Ectodermal cell (in vitro differentiated cells): ENCODE results near the gene ENTREP3.

Experiments
- H3K27ac ChIP-seq: 2 replicates; pipeline ENCODE4 v1.7.0; 2013; ENCODE audit warnings: mild to moderate bottlenecking, low read depth, low read length; ENCODE audit not compliant: insufficient read depth, poor library complexity, severe bottlenecking
- H3K27me3 ChIP-seq: 2 replicates; pipeline ENCODE4 v1.7.0; 2013; ENCODE audit warnings: mild to moderate bottlenecking, low read length; ENCODE audit not compliant: insufficient read depth, control insufficient read depth, poor library complexity, severe bottlenecking
- H3K36me3 ChIP-seq: one replicate; pipeline ENCODE4 v1.7.0; 2013; ENCODE audit warnings: low read length; ENCODE audit not compliant: control insufficient read depth, insufficient read depth
- H3K4me1 ChIP-seq: one replicate; pipeline ENCODE4 v1.7.0; 2013; ENCODE audit warnings: low read length; ENCODE audit not compliant: control insufficient read depth, insufficient read depth
- H3K4me3 ChIP-seq: 2 replicates; pipeline ENCODE4 v1.7.0; 2013; ENCODE audit warnings: low read depth, low read length, control low read depth; ENCODE audit not compliant: insufficient read depth
- H3K9me3 ChIP-seq: 2 replicates; pipeline ENCODE4 v1.7.0; 2013; ENCODE audit warnings: mild to moderate bottlenecking, low read length, moderate library complexity; ENCODE audit not compliant: control insufficient read depth
- WGBS, 2 experiments: methylation state at CpG; one replicate each; pipeline ENCODE4 v1.1.7; 2013; ENCODE audit warnings: missing lambda C conversion rate in 2 of 2; 5-methylcytosine and 5-hydroxymethylcytosine counted together

Gene ENTREP3

DNA sequence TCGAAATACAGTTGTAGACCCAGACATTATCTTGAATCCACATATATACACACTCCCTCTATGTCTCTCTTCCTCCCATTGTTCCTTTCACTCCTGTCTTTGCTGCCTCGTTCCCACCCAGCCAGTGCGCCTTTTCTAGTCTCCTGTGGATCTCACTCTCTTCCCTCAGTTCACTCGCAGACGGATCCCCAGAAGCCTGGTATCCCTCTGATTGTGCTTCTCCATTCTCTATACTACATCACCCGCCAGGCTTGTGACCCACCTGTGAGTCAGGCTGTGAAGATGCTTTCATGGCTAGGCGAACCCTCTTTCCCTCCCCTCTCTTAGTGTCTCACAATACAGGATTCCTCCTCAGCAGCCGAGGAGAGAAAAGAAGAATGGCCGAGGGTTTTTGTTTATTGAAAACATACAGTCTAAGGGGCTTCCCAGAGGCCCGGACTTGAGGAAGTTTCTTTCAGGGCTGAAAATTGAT is 23.4 kb upstream of the ENTREP3 start:
- Histone ChIP-seq H3K27ac (no peak overlapping the region), H3K27me3 (peaks cover 8% of the 10 kb centered on the region), H3K4me1 (peaks cover 14% of the 10 kb centered on the region), H3K4me3 (no peak overlapping the region), H3K9me3 (no peaks in the 10 kb centered on the region), H3K36me3 (no peaks in the 10 kb centered on the region)
- 45 to 50% methylated on average over 10 of the region's 10 CpGs for WGBS, 2 experiments

DNA sequence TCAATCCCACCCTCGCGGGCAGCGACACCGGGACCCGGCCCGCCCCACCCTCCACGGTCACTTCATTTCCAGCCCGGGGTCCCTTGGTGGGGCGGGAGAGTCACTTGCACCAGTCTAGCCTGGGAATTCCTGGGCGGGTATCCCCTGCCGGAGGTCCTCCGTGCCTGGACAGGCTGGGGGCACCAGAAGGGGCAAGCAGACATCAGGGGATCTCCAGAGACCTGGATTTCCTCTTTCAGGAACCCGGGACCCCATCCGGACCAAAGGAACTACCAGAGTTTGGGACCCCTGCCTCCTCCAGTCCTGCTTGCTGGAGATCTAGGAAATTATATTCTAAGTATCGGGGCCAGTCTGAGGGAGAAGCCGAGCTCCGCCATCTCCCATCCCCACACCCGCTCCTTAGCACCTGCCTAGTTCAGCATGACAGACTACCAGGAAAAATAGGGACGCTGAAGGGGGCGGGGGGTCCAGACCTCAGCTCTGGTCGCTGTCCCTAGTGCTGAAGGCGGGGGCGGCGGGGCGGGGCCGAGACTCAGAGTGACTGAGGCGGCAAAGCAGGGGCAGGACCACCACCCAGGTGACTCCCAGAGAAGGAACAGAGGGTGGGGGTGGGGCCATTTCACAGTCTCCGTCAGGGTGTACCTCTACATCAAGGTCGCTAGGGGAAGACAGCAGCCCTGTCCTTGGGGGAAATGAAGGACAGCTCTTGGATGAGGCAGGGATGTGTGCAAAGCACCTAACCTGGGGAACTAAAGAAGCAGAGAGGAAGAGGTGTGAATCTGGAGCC is 22.8 kb upstream of the ENTREP3 start:
- Histone ChIP-seq H3K4me3 (peak overlapping the region; percentile 65), H3K27ac (no peak overlapping the region), H3K9me3 (no peaks in the 10 kb centered on the region), H3K4me1 (peaks cover 14% of the 10 kb centered on the region), H3K27me3 (peaks cover 8% of the 10 kb centered on the region), H3K36me3 (no peaks in the 10 kb centered on the region)
- 1 to 2% methylated on average over 29 of the region's 29 CpGs for WGBS, 2 experiments

GRCh38 chr1:155277070-155277901 is 22.0 kb upstream of the ENTREP3 start, which contains the start of gene HCN3:
TSS of gene HCN3 (plus strand) at chr1:155277463. CDS start at chr1:155277591, 128 bp downstream.
- Histone ChIP-seq H3K4me1 (peaks cover 14% of the 10 kb centered on the region), H3K4me3 (peak within 1 kb of the TSS; percentile 65), H3K27me3 (peaks cover 8% of the 10 kb centered on the region), H3K27ac (no peak within 1 kb of the TSS), H3K36me3 (no peaks in the 10 kb centered on the region), H3K9me3 (no peaks in the 10 kb centered on the region)
- 1% methylated on average over 68 of the region's 68 CpGs for whole genome bisulfite sequencing, 2 experiments

GRCh38 chr1:155273343-155274245 is 18.3 kb upstream of the ENTREP3 start, which contains the start of gene CLK2:
TSS of gene CLK2 (minus strand) at chr1:155273504. CDS start at chr1:155270977, 2,527 bp downstream.
- H3K36me3 ChIP-seq: peaks cover 21% of the 10 kb centered on the region
- no peaks in the 10 kb centered on the region for H3K9me3 ChIP-seq
- peaks cover 4% of the 10 kb centered on the region for H3K27me3 ChIP-seq
- peak within 1 kb of the TSS; percentile 73 for H3K4me3 ChIP-seq
- peaks cover 7% of the 10 kb centered on the region for H3K4me1 ChIP-seq
- peak within 1 kb of the TSS; percentile 87 for H3K27ac ChIP-seq
- 19 to 21% methylated on average over 61 of the region's 61 CpGs for WGBS, 2 experiments

DNA sequence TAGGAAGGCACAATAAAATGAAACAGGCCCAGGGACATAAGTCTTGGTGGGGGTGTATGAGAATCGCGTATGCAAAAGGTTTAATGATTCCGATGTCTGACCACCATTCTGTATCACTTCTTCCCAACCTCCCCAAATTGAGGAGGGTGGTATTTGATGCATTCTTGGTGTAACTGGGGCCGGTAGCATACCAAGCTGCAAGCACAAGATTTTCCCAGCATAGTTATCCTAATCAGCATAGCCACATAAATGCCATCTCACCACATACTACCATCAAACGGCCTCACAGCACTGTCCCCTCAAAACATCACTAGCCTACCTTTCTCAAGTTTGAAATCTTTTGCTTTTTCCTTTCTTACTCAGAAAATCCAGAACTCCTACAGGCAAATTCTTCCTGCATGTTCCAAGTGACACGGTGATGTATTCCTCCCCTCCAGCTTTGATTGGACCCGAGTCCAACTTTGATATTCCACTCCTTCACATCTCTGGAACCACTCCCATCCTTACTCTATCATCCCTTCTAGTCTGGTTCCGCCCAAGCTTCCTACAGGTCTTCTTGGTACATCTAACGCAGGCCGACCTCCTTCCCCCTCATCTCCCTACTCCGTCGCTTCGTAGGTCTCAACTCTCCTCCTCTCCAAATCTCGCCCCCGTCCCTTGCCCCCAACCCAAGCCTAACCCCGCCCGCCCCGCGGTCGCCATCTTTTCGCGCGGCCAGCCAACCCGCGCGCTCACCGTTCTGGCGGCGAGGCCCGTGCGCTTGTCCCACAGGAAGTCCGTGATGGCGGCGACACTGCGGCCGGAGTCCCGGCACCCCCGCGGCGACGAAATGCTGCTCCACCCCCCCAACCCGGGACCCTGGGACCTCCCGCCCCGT is 17.4 kb upstream of the ENTREP3 start:
- Histone ChIP-seq H3K27ac (peak overlapping the region; percentile 87), H3K4me3 (peak overlapping the region; percentile 73), H3K27me3 (peaks cover 4% of the 10 kb centered on the region), H3K4me1 (peaks cover 3% of the 10 kb centered on the region), H3K9me3 (no peaks in the 10 kb centered on the region), H3K36me3 (peaks cover 30% of the 10 kb centered on the region)
- WGBS, 2 experiments: 5 to 7% methylated on average over 43 to 44 of the region's 44 CpGs

GRCh38 chr1:155269381-155269780 is 14.1 kb upstream of the ENTREP3 start:
- no peak overlapping the region for H3K27ac ChIP-seq
- no peaks in the 10 kb centered on the region for H3K27me3 ChIP-seq
- no peaks in the 10 kb centered on the region for H3K9me3 ChIP-seq
- 95 to 97% methylated on average over 21 of the region's 21 CpGs for WGBS, 2 experiments
- H3K4me1 ChIP-seq: peaks cover 3% of the 10 kb centered on the region
- H3K36me3 ChIP-seq: peaks cover 62% of the 10 kb centered on the region
- H3K4me3 ChIP-seq: no peak overlapping the region

GRCh38 chr1:155268630-155269029 is 13.3 kb upstream of the ENTREP3 start:
- peaks cover 65% of the 10 kb centered on the region for H3K36me3 ChIP-seq
- peaks cover 3% of the 10 kb centered on the region for H3K4me1 ChIP-seq
- H3K27me3 ChIP-seq: no peaks in the 10 kb centered on the region
- no peaks in the 10 kb centered on the region for H3K9me3 ChIP-seq
- 95 to 97% methylated on average over 21 of the region's 21 CpGs for WGBS, 2 experiments
- H3K4me3 ChIP-seq: no peak overlapping the region
- no peak overlapping the region for H3K27ac ChIP-seq

DNA sequence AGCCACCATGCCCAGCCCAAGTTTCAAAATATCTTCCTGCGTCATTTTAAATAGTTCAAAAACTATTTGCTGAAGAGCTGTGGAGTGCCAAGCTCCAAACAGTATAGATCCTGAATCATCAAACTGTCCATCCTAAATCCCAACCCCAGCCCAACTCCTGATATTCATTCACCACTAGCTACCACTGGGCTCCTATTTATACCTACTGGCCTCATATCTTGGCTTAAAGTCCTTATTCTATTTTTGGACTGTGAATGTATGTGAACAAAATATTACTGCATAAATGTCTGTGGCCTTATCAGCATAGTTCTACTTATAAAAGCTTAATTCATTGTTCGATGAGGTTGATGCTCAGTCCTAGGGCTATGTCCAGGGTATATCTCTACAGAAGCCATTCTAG is 12.1 kb upstream of the ENTREP3 start:
- H3K27me3 ChIP-seq: no peaks in the 10 kb centered on the region
- H3K4me1 ChIP-seq: peaks cover 6% of the 10 kb centered on the region
- H3K9me3 ChIP-seq: no peaks in the 10 kb centered on the region
- 95 to 99% methylated on average over 2 of the region's 2 CpGs for WGBS, 2 experiments
- no peak overlapping the region for H3K27ac ChIP-seq
- peaks cover 69% of the 10 kb centered on the region for H3K36me3 ChIP-seq
- H3K4me3 ChIP-seq: no peak overlapping the region

DNA sequence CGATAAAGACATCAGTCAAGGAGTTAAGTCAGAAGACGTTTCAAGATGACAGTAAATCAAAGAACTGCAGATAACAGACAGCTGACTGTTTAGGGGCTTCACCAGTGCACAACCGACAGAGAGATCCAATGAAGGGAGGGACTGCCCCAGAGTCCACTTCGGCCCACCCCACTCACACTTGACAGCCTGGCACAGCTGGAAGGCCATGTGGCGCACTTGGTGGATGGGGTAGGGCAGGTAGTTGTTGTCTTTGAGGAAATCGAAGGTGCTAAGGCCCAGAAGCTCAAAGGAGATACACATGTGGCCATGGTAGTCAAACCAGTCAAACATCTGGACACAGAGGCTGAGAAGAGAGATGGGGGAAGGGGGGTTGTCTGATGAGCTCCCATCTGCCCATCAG is 11.3 kb upstream of the ENTREP3 start:
- Histone ChIP-seq H3K27me3 (no peaks in the 10 kb centered on the region), H3K9me3 (no peaks in the 10 kb centered on the region), H3K36me3 (peaks cover 69% of the 10 kb centered on the region), H3K27ac (no peak overlapping the region), H3K4me1 (peaks cover 4% of the 10 kb centered on the region), H3K4me3 (no peak overlapping the region)
- WGBS, 2 experiments: 97% methylated on average over 6 of the region's 6 CpGs
